HG03039 (cell line): ENCODE measurements around the gene CD79B.
"Not testable (repeated sequence)": the region's sequence is repeated elsewhere in the genome, so short reads cannot be mapped to it uniquely, and the experiment has no call there.

Source experiments
- ATAC-seq: cut with Tn5 transposase; IDR thresholded peaks from one replicate; pipeline ENCODE4 v1.9.1; 2021; ENCODE audit warnings: mild to moderate bottlenecking, moderate library complexity; ENCODE audit not compliant: unreplicated experiment

The CD79B gene

DNA sequence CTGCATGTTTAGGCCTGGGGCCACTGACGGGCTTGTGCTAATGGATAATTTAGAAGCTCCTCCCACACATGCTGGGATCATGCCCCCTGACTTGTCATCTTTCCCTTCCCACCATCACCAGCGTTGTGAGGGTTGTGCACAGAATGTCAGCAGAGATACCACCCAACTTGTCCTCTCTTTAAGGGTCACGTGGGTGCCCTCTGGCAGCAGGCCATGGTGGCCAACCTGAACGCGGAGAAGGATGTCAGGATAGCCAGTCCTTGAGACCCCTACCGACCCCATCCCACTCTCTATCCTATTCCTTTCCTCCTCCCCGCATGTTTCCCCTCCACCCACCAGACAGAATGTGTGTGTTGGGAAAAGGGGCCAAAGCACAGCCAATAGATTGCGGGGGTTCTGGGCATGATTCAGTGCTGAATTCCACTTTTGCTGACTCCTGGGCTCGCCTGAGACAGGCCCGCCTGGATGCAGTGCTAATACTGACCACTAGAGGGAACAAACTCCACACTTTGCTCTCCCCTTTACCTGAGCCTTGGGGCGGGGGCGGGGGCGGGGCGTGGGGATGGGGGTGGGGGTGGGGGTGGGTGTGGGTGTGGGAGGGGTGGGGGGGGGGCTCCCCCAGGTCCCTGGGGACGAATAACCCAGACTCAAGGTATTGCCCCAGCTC is 50.1 kb downstream of the CD79B start, which contains the start of gene GH2:
TSS of gene GH2 (minus strand) at position 10 of the 667 bp plus-strand sequence. CDS start 143 bp downstream, outside the sequence.
- ATAC-seq: no peak

DNA sequence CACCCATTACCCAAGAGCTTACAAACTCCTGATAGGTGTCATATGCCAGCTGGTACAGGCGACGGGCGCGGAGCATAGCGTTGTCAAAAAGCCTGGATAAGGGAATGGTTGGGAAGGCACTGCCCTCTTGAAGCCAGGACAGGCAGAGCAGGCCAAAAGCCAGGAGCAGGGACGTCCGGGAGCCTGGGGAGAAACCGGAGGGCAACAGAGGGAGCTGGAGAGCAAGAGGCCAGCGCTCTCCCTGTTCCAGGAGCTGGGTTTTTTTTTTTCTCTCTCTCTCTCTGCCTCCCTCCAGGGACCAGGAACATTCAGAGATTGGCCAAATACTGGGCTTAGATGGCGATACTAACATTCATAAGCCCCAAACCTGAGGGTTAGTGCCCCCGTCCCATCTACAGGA is 50.8 kb downstream of the CD79B start:
- ATAC-seq: not testable (repeated sequence)

DNA sequence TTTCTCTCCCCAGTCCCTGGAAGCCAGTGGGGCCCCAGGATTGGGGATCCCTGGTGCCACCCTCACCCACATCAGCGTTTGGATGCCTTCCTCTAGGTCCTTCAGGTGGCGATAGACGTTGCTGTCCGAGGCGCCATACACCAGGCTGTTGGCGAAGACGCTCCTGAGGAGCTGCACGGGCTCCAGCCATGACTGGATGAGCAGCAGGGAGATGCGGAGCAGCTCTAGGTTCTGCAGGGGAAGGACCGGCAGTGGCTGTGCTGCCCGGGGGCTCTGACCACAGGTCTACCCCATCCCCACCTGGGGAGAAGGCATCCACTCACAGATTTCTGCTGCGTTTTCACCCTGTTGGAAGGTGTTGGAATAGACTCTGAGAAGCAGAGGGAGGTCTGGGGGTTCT is 51.4 kb downstream of the CD79B start:
- ATAC-seq: no peak
